SW480 (cell line): Measurements from ENCODE around the gene GCNT3.
A peak's percentile ranks its signal among the peaks of the same experiment; 100 is the strongest.
"Not testable (repeated sequence)": the region's sequence is repeated elsewhere in the genome, so short reads cannot be mapped to it uniquely, and the experiment has no call there.

Experiments
- DNase-seq: peaks from one replicate; pipeline ENCODE4 v3.0.0-alpha.2; 2016; ENCODE audit warnings: low spot score

GCNT3 gene

DNA sequence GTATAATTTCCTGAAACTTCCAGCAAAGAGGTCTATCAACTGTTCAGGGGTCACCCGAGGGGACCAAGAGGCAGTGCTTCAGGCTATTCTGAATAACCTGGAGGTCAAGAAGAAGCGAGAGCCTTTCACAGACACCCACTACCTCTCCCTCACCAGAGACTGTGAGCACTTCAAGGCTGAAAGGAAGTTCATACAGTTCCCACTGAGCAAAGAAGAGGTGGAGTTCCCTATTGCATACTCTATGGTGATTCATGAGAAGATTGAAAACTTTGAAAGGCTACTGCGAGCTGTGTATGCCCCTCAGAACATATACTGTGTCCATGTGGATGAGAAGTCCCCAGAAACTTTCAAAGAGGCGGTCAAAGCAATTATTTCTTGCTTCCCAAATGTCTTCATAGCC is 6.8 kb downstream of the GCNT3 start:
- DNase-seq = no peak

- peak; percentile 65 for DNase-seq
Measured at GRCh38 chr15:59622289-59622688, 10.7 kb downstream of the GCNT3 start.

DNA sequence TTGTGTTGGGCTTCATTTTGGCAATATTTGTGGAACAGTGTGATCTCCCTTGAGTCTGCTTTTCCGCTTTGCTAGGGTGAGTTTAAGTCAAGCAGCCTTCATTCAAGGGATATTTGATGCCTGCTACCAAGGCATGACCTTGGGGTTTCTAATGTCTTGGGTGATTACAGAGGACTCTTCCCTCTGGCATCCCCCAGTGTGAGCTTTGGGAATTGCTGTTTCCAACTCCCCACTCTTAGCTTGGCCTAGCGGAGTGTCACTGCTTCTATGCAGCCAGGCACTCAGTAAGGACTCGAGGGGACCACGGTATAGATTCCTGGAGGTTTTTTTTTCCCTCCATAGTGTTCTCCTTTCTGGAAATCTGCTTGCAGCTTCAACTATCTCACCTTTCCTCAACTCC is 21.1 kb downstream of the GCNT3 start:
- peak; percentile 15 for DNase-seq

- DNase-seq = no peak
Measured at GRCh38 chr15:59636184-59636583, 24.6 kb downstream of the GCNT3 start.

GRCh38 chr15:59637507-59637906 is 25.9 kb downstream of the GCNT3 start:
- DNase-seq = not testable (repeated sequence)

DNA sequence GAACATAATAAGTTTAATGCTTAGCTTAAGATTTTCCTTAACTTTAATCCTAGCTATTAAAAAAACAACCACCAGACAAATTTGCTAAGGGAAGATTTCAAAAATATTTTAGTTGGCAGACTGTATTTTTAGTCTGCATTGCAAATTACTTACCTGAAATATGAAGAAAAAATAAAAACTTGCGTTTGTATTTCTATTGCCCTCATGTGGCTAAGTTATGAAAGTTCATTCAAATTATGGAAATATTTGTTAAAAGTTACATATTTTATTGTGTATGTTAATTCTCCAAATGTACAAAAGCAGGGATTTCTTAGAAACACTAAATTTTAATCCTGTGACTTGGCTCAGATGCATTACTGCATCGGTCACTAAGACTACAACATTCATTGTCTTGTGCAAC is 30.8 kb downstream of the GCNT3 start:
- DNase-seq = no peak

DNA sequence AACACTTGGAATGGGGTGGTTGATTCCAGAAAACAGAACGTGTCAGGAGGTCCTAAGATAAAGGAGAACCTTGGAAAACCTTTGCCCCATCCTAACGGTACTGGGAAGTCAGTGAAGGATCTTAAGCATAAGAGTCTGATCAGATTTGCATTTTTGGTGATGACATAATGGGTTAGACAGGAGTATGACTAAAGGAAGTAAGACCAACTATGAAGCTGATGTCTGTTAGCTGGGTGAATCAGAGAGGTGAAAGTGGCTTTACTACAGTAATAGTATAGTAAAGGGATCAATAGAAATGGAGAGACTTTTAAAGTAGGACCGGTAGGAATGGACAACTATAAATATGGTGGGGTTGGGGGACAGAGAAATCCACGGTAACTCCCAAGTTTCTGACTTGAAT is 33.2 kb downstream of the GCNT3 start:
- no peak for DNase-seq

DNA sequence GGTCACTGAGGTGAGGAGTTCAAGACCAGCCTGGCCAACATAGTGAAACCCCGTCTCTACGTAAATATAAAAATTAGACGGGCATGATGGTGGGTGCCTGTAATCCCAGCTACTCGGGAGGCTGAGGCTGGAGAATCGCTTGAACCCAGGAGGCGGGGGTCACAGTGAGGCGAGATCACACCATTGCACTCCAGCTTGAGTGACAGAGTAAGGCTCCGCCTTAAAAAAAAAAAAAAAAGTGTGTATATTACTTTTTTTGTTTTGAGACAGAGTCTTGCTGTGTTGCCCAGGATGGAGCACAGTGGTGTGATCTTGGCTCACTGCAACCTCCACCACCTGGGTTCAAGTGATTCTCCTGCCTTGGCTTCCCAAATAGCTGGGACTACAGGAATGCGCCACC is 34.2 kb downstream of the GCNT3 start:
- not testable (repeated sequence) for DNase-seq

GRCh38 chr15:59646277-59646676 is 34.7 kb downstream of the GCNT3 start:
- no peak for DNase-seq

DNA sequence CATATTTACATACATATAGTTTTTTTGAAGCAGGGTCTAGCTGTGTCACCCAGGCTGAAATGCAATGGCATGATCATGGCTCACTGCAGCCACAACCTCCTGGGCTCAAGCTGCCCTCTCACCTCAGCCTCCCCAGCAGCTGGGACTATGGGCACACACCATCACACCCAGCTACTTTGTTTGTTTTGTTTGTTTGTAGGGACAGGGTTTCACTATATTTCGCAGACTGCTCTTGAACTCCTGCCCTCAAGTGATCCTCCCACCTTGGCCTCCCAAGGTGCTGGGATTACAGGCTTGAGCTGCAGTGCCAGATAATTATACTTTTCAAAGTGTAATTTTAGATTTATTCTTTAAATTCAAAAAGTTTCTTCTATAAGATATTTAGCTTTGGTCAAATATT is 35.5 kb downstream of the GCNT3 start:
- DNase-seq = no peak

DNA sequence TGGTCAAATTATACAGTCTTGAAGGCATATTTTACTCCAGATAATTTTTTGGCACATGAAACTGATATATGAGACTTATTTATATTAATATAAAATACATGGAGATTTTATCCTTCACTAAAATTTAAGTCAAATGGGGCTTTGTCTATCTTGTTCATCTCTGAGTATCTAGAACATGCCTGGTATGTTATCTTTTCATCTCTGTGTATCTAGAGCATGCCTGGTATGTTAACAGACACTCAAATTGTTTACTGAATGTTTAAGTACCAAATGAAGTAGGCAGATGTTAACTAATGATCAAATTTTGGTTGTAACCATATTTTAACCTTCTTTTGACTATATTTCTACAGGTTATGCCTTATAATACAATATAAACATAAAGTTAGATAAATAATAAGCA is 38.0 kb downstream of the GCNT3 start:
- no peak for DNase-seq

- no peak for DNase-seq
Measured at GRCh38 chr15:59654046-59654445, 42.5 kb downstream of the GCNT3 start.

DNA sequence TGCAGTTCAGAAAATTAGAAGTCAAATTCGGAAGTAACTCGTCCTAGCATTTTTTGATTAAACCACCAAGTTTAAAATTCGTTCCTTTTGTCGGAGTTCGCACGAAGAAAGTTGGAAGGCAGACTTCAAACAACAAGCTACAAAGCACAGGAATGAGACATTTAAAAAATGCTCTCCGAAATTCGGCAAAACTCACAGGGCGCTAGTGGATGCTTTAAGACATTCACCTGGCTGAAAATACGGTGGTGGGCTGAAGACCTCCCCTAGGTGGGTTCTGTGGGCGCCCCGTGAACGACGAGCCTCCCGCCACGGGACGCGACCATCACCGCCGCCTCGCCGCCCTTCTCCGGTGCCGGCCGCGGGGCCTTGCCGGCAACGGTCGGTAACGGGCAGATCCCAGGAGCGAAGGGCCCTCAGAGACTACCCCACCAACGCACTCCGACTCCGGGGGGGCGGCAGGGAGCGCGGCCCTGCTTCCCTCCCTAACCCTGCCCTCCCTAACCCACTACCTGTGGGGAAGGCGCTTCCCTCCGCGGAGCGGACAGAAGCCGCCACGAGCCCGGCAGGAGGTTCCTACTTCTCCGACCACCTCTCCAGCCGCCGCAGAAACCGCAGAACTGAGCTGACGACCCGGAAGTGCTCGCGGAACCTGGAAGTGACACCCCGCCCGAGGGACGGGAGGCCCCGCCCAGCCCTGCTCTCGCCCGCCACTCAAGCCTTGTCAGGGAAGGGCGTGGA is 45.5 kb downstream of the GCNT3 start, which contains the start of gene GTF2A2:
TSS of gene GTF2A2 (minus strand) at position 619 of the 738 bp plus-strand sequence. CDS start 5,238 bp downstream, outside the sequence.
- DNase-seq = peak; percentile 89

DNA sequence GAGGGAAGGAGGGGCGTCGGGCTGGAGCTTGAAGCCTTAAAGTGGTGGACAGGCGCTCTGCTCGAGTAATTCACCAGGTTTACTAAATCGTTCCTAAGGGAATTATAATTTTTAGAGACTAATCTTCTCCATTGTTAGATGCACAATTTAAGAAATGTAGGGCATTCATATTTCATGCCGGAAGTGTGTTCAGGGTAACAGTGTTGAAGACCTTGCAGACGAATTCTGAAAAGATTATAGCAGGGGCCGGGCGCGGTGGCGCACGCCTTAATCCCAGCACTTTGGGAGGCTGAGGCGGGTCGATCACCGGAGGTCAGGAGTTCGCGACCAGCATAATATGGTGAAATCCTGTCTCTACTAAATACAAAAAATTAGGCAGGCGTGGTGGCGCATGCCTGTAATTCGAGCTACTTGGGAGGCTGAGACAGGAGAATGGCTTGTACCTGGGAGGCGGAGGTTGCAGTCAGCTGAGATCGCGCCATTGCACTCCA is 46.1 kb downstream of the GCNT3 start:
- DNase-seq = no peak

GRCh38 chr15:59659366-59659765 is 47.8 kb downstream of the GCNT3 start:
- no peak for DNase-seq

DNA sequence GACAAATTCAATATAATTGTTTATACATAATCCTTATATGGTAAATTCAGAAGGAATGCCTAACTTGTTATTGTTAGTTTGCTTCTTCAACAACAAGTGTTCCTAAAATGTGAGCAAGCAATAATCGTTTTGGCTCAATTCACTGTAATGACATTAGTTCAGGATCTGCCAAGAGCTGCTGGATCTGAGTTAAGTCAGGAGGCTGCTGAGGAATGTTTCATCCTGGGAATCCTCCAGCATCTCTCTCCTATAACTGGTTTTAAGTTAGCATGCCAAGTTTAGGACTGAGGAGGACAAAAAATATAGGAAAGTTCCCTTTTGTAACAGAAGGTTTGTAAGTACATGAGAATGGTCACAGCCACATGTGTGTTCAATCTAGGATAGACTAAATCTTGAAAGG is 50.7 kb downstream of the GCNT3 start:
- DNase-seq = no peak

- no peak for DNase-seq
Measured at GRCh38 chr15:59668556-59668955, 57.0 kb downstream of the GCNT3 start.
